ENCODE data around the gene IL17RE. TPM values are rescaled to one million over a fixed set of nuclear protein-coding genes. Genes with fewer than 3 reads are reported as not detected.

Gene IL17RE
- total and polyA plus RNA-seq, 9 of the 15 experiments (the other 6 are each of a cell fraction or from before 2014, with no cell fraction given): 0.32 to 1.9 (median 0.51) TPM; not detected in 4

DNA sequence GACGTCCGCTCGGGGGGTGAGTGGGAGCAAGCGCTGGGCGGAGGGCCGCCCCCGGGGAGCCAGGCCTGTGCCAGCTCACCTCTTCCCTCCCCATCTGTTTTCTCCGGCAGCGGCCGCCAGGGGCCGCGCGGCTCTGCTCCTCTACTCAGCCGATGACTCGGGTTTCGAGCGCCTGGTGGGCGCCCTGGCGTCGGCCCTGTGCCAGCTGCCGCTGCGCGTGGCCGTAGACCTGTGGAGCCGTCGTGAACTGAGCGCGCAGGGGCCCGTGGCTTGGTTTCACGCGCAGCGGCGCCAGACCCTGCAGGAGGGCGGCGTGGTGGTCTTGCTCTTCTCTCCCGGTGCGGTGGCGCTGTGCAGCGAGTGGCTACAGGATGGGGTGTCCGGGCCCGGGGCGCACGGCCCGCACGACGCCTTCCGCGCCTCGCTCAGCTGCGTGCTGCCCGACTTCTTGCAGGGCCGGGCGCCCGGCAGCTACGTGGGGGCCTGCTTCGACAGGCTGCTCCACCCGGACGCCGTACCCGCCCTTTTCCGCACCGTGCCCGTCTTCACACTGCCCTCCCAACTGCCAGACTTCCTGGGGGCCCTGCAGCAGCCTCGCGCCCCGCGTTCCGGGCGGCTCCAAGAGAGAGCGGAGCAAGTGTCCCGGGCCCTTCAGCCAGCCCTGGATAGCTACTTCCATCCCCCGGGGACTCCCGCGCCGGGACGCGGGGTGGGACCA is 30.4 kb downstream of the IL17RE start (continued):
- TF ChIP-seq, protein P1, sequence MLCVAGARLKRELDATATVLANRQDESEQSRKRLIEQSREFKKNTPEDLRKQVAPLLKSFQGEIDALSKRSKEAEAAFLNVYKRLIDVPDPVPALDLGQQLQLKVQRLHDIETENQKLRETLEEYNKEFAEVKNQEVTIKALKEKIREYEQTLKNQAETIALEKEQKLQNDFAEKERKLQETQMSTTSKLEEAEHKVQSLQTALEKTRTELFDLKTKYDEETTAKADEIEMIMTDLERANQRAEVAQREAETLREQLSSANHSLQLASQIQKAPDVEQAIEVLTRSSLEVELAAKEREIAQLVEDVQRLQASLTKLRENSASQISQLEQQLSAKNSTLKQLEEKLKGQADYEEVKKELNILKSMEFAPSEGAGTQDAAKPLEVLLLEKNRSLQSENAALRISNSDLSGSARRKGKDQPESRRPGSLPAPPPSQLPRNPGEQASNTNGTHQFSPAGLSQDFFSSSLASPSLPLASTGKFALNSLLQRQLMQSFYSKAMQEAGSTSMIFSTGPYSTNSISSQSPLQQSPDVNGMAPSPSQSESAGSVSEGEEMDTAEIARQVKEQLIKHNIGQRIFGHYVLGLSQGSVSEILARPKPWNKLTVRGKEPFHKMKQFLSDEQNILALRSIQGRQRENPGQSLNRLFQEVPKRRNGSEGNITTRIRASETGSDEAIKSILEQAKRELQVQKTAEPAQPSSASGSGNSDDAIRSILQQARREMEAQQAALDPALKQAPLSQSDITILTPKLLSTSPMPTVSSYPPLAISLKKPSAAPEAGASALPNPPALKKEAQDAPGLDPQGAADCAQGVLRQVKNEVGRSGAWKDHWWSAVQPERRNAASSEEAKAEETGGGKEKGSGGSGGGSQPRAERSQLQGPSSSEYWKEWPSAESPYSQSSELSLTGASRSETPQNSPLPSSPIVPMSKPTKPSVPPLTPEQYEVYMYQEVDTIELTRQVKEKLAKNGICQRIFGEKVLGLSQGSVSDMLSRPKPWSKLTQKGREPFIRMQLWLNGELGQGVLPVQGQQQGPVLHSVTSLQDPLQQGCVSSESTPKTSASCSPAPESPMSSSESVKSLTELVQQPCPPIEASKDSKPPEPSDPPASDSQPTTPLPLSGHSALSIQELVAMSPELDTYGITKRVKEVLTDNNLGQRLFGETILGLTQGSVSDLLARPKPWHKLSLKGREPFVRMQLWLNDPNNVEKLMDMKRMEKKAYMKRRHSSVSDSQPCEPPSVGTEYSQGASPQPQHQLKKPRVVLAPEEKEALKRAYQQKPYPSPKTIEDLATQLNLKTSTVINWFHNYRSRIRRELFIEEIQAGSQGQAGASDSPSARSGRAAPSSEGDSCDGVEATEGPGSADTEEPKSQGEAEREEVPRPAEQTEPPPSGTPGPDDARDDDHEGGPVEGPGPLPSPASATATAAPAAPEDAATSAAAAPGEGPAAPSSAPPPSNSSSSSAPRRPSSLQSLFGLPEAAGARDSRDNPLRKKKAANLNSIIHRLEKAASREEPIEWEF (CRISPR knock-in tag; IDR thresholded peaks at IDR 0.05): no peak
- TF ChIP-seq L3MBTL2 (IDR thresholded peaks at IDR 0.05) (peak; percentile 94), NCOA2 (IDR thresholded peaks at IDR 0.05; ENCODE audit: partially characterized antibody in 2 of 2) (no peak), ZNF212 (CRISPR knock-in tag; IDR thresholded peaks at IDR 0.05) (no peak), ZNF79 (CRISPR knock-in tag; IDR thresholded peaks at IDR 0.05; ENCODE audit: low read depth) (no peak), CAMTA2 (CRISPR knock-in tag; conservative IDR thresholded peaks at IDR 0.05) (0 out of 2 replicates have a peak, but pooled peaks have one; percentile 31), PHB (CRISPR knock-in tag; IDR thresholded peaks at IDR 0.05) (0 out of 2 replicates have a peak, but pooled peaks have one; percentile 11), ZBED1 (IDR thresholded peaks at IDR 0.05) (no peak; the same call in 1 of the 2 replicates), SMAD3 (CRISPR knock-in tag; conservative IDR thresholded peaks at IDR 0.05) (0 out of 2 replicates have a peak, but pooled peaks have one; percentile 41), ZNF282 (CRISPR knock-in tag; IDR thresholded peaks at IDR 0.05) (no peak), ZNF354B (CRISPR knock-in tag; IDR thresholded peaks at IDR 0.05) (no peak), C11orf30 (IDR thresholded peaks at IDR 0.05; ENCODE audit: low read depth) (peak; percentile 50; the same call in 1 of the 2 replicates), COPS2 (conservative IDR thresholded peaks at IDR 0.05) (no peak), ZNF408 (CRISPR knock-in tag; IDR thresholded peaks at IDR 0.05; ENCODE audit: low read depth) (no peak), CXXC5 (CRISPR knock-in tag; IDR thresholded peaks at IDR 0.05) (peak; percentile 75), JUN (IDR thresholded peaks at IDR 0.05; ENCODE audit: borderline replicate concordance, low read depth, low read length) (peak; percentile 37; the same call in 1 of the 2 replicates), JUN (CRISPR knock-in tag; IDR thresholded peaks at IDR 0.05; ENCODE audit: borderline replicate concordance) (peak; percentile 10; the same call in 1 of the 2 replicates), KLF6 (CRISPR knock-in tag; IDR thresholded peaks at IDR 0.05; ENCODE audit: borderline replicate concordance) (no peak)
- TF ChIP-seq, protein P2, sequence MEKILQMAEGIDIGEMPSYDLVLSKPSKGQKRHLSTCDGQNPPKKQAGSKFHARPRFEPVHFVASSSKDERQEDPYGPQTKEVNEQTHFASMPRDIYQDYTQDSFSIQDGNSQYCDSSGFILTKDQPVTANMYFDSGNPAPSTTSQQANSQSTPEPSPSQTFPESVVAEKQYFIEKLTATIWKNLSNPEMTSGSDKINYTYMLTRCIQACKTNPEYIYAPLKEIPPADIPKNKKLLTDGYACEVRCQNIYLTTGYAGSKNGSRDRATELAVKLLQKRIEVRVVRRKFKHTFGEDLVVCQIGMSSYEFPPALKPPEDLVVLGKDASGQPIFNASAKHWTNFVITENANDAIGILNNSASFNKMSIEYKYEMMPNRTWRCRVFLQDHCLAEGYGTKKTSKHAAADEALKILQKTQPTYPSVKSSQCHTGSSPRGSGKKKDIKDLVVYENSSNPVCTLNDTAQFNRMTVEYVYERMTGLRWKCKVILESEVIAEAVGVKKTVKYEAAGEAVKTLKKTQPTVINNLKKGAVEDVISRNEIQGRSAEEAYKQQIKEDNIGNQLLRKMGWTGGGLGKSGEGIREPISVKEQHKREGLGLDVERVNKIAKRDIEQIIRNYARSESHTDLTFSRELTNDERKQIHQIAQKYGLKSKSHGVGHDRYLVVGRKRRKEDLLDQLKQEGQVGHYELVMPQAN (IDR thresholded peaks at IDR 0.05; ENCODE audit: borderline replicate concordance): no peak
- TF ChIP-seq, protein P3, sequence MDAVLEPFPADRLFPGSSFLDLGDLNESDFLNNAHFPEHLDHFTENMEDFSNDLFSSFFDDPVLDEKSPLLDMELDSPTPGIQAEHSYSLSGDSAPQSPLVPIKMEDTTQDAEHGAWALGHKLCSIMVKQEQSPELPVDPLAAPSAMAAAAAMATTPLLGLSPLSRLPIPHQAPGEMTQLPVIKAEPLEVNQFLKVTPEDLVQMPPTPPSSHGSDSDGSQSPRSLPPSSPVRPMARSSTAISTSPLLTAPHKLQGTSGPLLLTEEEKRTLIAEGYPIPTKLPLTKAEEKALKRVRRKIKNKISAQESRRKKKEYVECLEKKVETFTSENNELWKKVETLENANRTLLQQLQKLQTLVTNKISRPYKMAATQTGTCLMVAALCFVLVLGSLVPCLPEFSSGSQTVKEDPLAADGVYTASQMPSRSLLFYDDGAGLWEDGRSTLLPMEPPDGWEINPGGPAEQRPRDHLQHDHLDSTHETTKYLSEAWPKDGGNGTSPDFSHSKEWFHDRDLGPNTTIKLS (IDR thresholded peaks at IDR 0.05; ENCODE audit: borderline replicate concordance, low read depth): peak; percentile 90; the same call in 1 of the 2 replicates

Data from K562 (cell line).